Left ventricle myocardium inferior (tissue), 1 donor: ENCODE results near the gene DSTN. TPM values are rescaled to one million over a fixed set of nuclear protein-coding genes. Genes with fewer than 3 reads are reported as not detected.
A peak's percentile ranks its signal among the peaks of the same experiment; 100 is the strongest.

Source experiments
- DNase-seq: peaks from one replicate; pipeline ENCODE4 v3.0.0-alpha.2; 2020
- H3K27ac ChIP-seq: fragments of 200-600 bp; replicated peaks from 2 replicates; pipeline ENCODE4 v1.8.0; 2021
- H3K27me3 ChIP-seq: fragments of 200-600 bp; 2 replicates; pipeline ENCODE4 v1.8.0; 2021; ENCODE audit warnings: low read depth
- H3K36me3 ChIP-seq: fragments of 200-600 bp; 2 replicates; pipeline ENCODE4 v1.8.0; 2021
- H3K4me1 ChIP-seq: fragments of 200-600 bp; 2 replicates; pipeline ENCODE4 v1.8.0; 2021
- H3K4me3 ChIP-seq: fragments of 200-600 bp; 2 replicates; pipeline ENCODE4 v1.8.0; 2021; ENCODE audit warnings: mild to moderate bottlenecking, moderate library complexity
- H3K9me3 ChIP-seq: fragments of 200-600 bp; replicated peaks from 2 replicates; pipeline ENCODE4 v1.8.0; 2021
- CTCF ChIP-seq: fragments of 200-600 bp; IDR thresholded peaks from 2 replicates; pipeline ENCODE4 v1.8.0; 2021; ENCODE audit warnings: antibody characterized with exemption, mild to moderate bottlenecking, borderline replicate concordance
- intact Hi-C: fragments of 100-400 bp; cut with micrococcal nuclease; formaldehyde crosslinking; loops from one replicate; pipeline ENCODE4 v1.11.0; 2022
- total RNA-seq: library from RNA; stranded (reverse); fragmentation: NEBNext Ultra II Directional; extraction: Animal tissue kit (Norgen Biotek cat#: 25700); gene quantifications from one replicate; pipeline ENCODE4 v1.2.1, GENCODE V29; 2021
- donor health status: DM: no; HTN: yes; CAD: no; lungs with severe emphysema.

Gene DSTN
- total RNA-seq, 1 donor from 2014 or later = 635 TPM

- H3K27me3 ChIP-seq = no peaks in the 10 kb centered on the region
- intact Hi-C loops = no loop called here
- H3K36me3 ChIP-seq = no peaks in the 10 kb centered on the region
- no peak for DNase-seq
- H3K27ac ChIP-seq = peak overlapping the region; percentile 3
- H3K9me3 ChIP-seq = no peaks in the 10 kb centered on the region
- H3K4me1 ChIP-seq = peaks cover 86% of the 10 kb centered on the region
- TF ChIP-seq CTCF = peak; percentile 60
- no peak overlapping the region for H3K4me3 ChIP-seq
Observed at GRCh38 chr20:17648791-17649730, 79.2 kb downstream of the DSTN start.

GRCh38 chr20:17650301-17651128 is 80.6 kb downstream of the DSTN start:
- Histone ChIP-seq H3K4me3 (no peak overlapping the region), H3K27ac (no peak overlapping the region), H3K4me1 (peaks cover 81% of the 10 kb centered on the region), H3K9me3 (no peaks in the 10 kb centered on the region), H3K36me3 (no peaks in the 10 kb centered on the region), H3K27me3 (no peaks in the 10 kb centered on the region)
- intact Hi-C loops = no loop called here
- no peak for DNase-seq
- no peak for TF ChIP-seq CTCF

- Histone ChIP-seq H3K27me3 (no peaks in the 10 kb centered on the region), H3K36me3 (no peaks in the 10 kb centered on the region), H3K27ac (no peak overlapping the region), H3K4me3 (no peak overlapping the region), H3K4me1 (peaks cover 78% of the 10 kb centered on the region), H3K9me3 (no peaks in the 10 kb centered on the region)
- intact Hi-C loops = no loop called here
- no peak for DNase-seq
- no peak for TF ChIP-seq CTCF
Observed at GRCh38 chr20:17651129-17651759, 81.4 kb downstream of the DSTN start.

GRCh38 chr20:17651760-17652388 is 82.0 kb downstream of the DSTN start:
- no peak overlapping the region for H3K27ac ChIP-seq
- H3K27me3 ChIP-seq = no peaks in the 10 kb centered on the region
- no peak for TF ChIP-seq CTCF
- DNase-seq = no peak
- H3K9me3 ChIP-seq = no peaks in the 10 kb centered on the region
- intact Hi-C loops = no loop called here
- no peaks in the 10 kb centered on the region for H3K36me3 ChIP-seq
- H3K4me1 ChIP-seq = peaks cover 78% of the 10 kb centered on the region
- no peak overlapping the region for H3K4me3 ChIP-seq

- no peak overlapping the region for H3K4me3 ChIP-seq
- H3K27ac ChIP-seq = no peak overlapping the region
- no peaks in the 10 kb centered on the region for H3K9me3 ChIP-seq
- intact Hi-C loops = no loop called here
- no peaks in the 10 kb centered on the region for H3K27me3 ChIP-seq
- no peak for DNase-seq
- peaks cover 78% of the 10 kb centered on the region for H3K4me1 ChIP-seq
- H3K36me3 ChIP-seq = peaks cover 1% of the 10 kb centered on the region
- no peak for TF ChIP-seq CTCF
Observed at GRCh38 chr20:17652411-17652810, 82.5 kb downstream of the DSTN start.
